Endothelial cell of umbilical vein (primary cell): ENCODE results near the gene EIF2AK2. TPM values are rescaled to one million over a fixed set of nuclear protein-coding genes. Genes with fewer than 3 reads are reported as not detected.

Experiments
- BruUV-seq: library from RNA; stranded (reverse); fragments of 400-500 nt; replicated peaks from 2 replicates; lab custom pipeline; 2021; lab: Mats Ljungman, UMichigan
- CTCF ChIA-PET: fragments of 300-600, 350-600 bp; sonication (Branson Sonifier 250); formaldehyde crosslinking; loops from one replicate; lab custom pipeline; 2021; ENCODE audit warnings: antibody characterized with exemption, inconsistent platforms; lab: Charles Lee
- POLR2A ChIA-PET: fragments of 300-600, 350-600 bp; sonication (Branson Sonifier 250); formaldehyde crosslinking; loops from one replicate; lab custom pipeline; 2021; ENCODE audit warnings: antibody characterized with exemption, inconsistent platforms; lab: Charles Lee
- DNase-seq: peaks from one replicate; pipeline ENCODE4 v3.0.0-alpha.2; 2011; ENCODE audit warnings: low read depth, low spot score
- FAIRE-seq: peaks from 2 replicates; lab custom pipeline; 2011; peaks lifted over from hg19 to GRCh38; lab: Jason Lieb, UNC
- H2AFZ ChIP-seq: 2 replicates; pipeline ENCODE4 v1.6.0; 2012; ENCODE audit warnings: low read depth, low read length, control low read depth, inconsistent platforms
- H3K27ac ChIP-seq: 2 replicates; pipeline ENCODE4 v1.5.1; 2011; ENCODE audit warnings: low read depth, mild to moderate bottlenecking, control low read depth, low read length, moderate library complexity; ENCODE audit not compliant: insufficient read depth
- H3K27me3 ChIP-seq, 2 experiments: 2 replicates each; pipeline versions ENCODE4 v1.6.0 to v1.6.1; 2011; ENCODE audit warnings: low read length in 2 of 2, mixed read lengths in 1 of 2; ENCODE audit not compliant: control insufficient read depth in 2 of 2, insufficient read depth in 2 of 2
- H3K36me3 ChIP-seq, 2 experiments: 2 replicates in 1 of 2; 3 replicates in 1 of 2; pipeline ENCODE4 v1.5.1; 2011; ENCODE audit warnings: low read length in 2 of 2, mild to moderate bottlenecking in 1 of 2, moderate library complexity in 1 of 2; ENCODE audit not compliant: control insufficient read depth in 2 of 2, insufficient read depth in 2 of 2; ENCODE audit errors: extremely low read depth in 1 of 2
- H3K4me1 ChIP-seq: 3 replicates; pipeline ENCODE4 v1.5.1; 2011; ENCODE audit warnings: mild to moderate bottlenecking, low read length; ENCODE audit not compliant: control insufficient read depth, insufficient read depth; ENCODE audit errors: extremely low read depth
- H3K4me2 ChIP-seq: 2 replicates; pipeline ENCODE4 v1.6.1; 2011; ENCODE audit warnings: low read length, control low read depth, mixed read lengths; ENCODE audit not compliant: insufficient read depth
- H3K4me3 ChIP-seq, 3 experiments: fragments of 200-600 bp in 1 of 3; sonication (generic), shearing (Covaris generic) in 1 of 3; replicated peaks in 1 of 3; 2 replicates each; pipeline ENCODE4 v1.5.1; 2011 to 2016; ENCODE audit warnings: control low read depth in 3 of 3, low read length in 3 of 3, mild to moderate bottlenecking in 2 of 3, inconsistent platforms in 1 of 3, low read depth in 1 of 3, moderate library complexity in 1 of 3; ENCODE audit not compliant: insufficient read depth in 1 of 3
- H3K79me2 ChIP-seq: 2 replicates; pipeline ENCODE4 v1.6.0; 2012; ENCODE audit warnings: low read length, inconsistent platforms; ENCODE audit not compliant: control insufficient read depth, insufficient read depth
- H3K9ac ChIP-seq: replicated peaks from 2 replicates; pipeline ENCODE3; 2011; ENCODE audit warnings: low read length, control low read depth; ENCODE audit not compliant: insufficient read depth; ENCODE audit errors: extremely low read depth
- H3K9me1 ChIP-seq: replicated peaks from 3 replicates; pipeline ENCODE4 v1.6.0; 2011; ENCODE audit warnings: mild to moderate bottlenecking, low read length; ENCODE audit not compliant: control insufficient read depth, insufficient read depth; ENCODE audit errors: extremely low read depth
- H3K9me3 ChIP-seq: replicated peaks from 2 replicates; pipeline ENCODE4 v1.5.1; 2012; ENCODE audit warnings: low read length, inconsistent platforms; ENCODE audit not compliant: control insufficient read depth, insufficient read depth
- H4K20me1 ChIP-seq: replicated peaks from 2 replicates; pipeline ENCODE3; 2011; ENCODE audit warnings: mild to moderate bottlenecking, low read length; ENCODE audit not compliant: control insufficient read depth, insufficient read depth; ENCODE audit errors: extremely low read depth
- EZH2 ChIP-seq: IDR thresholded peaks from 2 replicates; pipeline ENCODE4 v1.6.1; 2012; ENCODE audit warnings: borderline replicate concordance, low read depth, mild to moderate bottlenecking, moderate library complexity, low read length, inconsistent platforms; ENCODE audit not compliant: severe bottlenecking
- FOS ChIP-seq: IDR thresholded peaks from 2 replicates; pipeline ENCODE4 v1.6.1; 2011; ENCODE audit warnings: mild to moderate bottlenecking, low read length, moderate library complexity, borderline replicate concordance; ENCODE audit not compliant: insufficient read depth
- GATA2 ChIP-seq: IDR thresholded peaks from 2 replicates; pipeline ENCODE4 v1.7.0; 2011; ENCODE audit warnings: low read depth, mild to moderate bottlenecking, moderate library complexity, mixed read lengths, low read length; ENCODE audit not compliant: insufficient read length, insufficient read depth
- JUN ChIP-seq: IDR thresholded peaks from 2 replicates; pipeline ENCODE4 v1.6.1; 2011; ENCODE audit warnings: borderline replicate concordance, low read depth; ENCODE audit not compliant: insufficient read length, insufficient read depth
- MYC ChIP-seq: IDR thresholded peaks from one replicate; pipeline ENCODE4 v1.6.1; 2011; ENCODE audit warnings: mild to moderate bottlenecking, low read depth, low read length
- POLR2A ChIP-seq: IDR thresholded peaks from 2 replicates; pipeline ENCODE4 v1.6.1; 2012; ENCODE audit warnings: low read depth, mild to moderate bottlenecking, control low read depth, low read length
- POLR2AphosphoS5 ChIP-seq: IDR thresholded peaks from 2 replicates; pipeline ENCODE4 v1.6.1; 2012; ENCODE audit warnings: low read depth, mild to moderate bottlenecking, control low read depth, low read length, moderate library complexity; ENCODE audit not compliant: insufficient read depth
- dilution Hi-C: fragments of 300-500 bp; cut with MboI; formaldehyde crosslinking; loops from one replicate; pipeline ENCODE4 v1.15.0; 2019; ENCODE audit warnings: low sequenced_read_pairs; ENCODE audit not compliant: extremely low pct_ligation_motif_present
- intact Hi-C: fragments of 100-400 bp; cut with micrococcal nuclease; formaldehyde crosslinking; loops from one replicate; pipeline ENCODE4 v1.10.0; 2022
- polyA plus RNA-seq, 4 experiments: library from polyadenylated mRNA; depleted of rRNA in 3 of 4; stranded (reverse) in 3 of 4; unstranded in 1 of 4; fragments of >200 nt; gene quantifications; 2 replicates each; pipeline versions ENCODE4 v1.2.1 to v1.2.3, GENCODE V29; 2011 to 2012; ENCODE audit warnings: missing spikeins in 1 of 4
- total RNA-seq: library from RNA; stranded (reverse); gene quantifications from 2 replicates; pipeline ENCODE4 v1.2.3, GENCODE V29; 2021
- TF ChIP-seq, protein P1 (sequence below): IDR thresholded peaks from 2 replicates; pipeline ENCODE4 v1.6.1; 2011; ENCODE audit not compliant: insufficient read depth, insufficient read length
- TF ChIP-seq, protein P2 (sequence below), 2 donors: IDR thresholded peaks; 1 replicate in 1 of 2; 2 replicates in 1 of 2; pipeline ENCODE4 v1.5.1; 2011; ENCODE audit warnings: low read length in 2 of 2, mild to moderate bottlenecking in 2 of 2, moderate library complexity in 2 of 2, control low read depth in 1 of 2, inconsistent platforms in 1 of 2, low read depth in 1 of 2; ENCODE audit not compliant: insufficient read depth in 1 of 2; ENCODE audit errors: extremely low read depth in 1 of 2

The EIF2AK2 gene
- total and polyA plus RNA-seq, 2 donors (not counting 3 experiments of a cell fraction or from before 2014, with no cell fraction given) = 8.0 to 41.1 TPM

DNA sequence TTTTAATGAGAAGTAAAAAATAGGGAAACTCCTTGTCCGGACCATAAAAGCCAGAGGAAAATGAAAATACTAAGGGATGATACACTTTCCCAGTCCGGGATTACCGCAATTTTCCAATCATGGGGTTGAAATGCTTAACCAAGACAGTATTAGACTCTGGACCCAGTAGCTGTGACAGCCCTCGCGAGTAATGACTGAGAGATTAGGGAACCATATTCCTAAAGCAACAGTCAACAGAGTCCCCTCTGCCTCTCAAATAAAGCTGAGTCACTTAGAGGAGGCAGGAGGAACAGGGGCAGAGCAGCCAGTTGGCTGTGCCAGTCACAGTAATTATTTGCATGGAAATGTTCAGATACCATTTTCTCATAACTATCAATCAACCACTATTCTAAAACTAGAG, 37.6 kb downstream of the EIF2AK2 start:
- no peak for DNase-seq
- no peaks in the 10 kb centered on the region for H3K9me3 ChIP-seq
- no peak overlapping the region for H3K9ac ChIP-seq
- dilution Hi-C loops (no loop called here), intact Hi-C loops (no loop called here)
- no peaks in the 10 kb centered on the region for H3K27me3 ChIP-seq
- TF ChIP-seq JUN (no peak), POLR2A (no peak), EZH2 (no peak), FOS (no peak), POLR2AphosphoS5 (no peak), GATA2 (no peak), MYC (no peak)
- TF ChIP-seq, protein P1, sequence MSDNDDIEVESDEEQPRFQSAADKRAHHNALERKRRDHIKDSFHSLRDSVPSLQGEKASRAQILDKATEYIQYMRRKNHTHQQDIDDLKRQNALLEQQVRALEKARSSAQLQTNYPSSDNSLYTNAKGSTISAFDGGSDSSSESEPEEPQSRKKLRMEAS = no peak
- TF ChIP-seq, protein P2, sequence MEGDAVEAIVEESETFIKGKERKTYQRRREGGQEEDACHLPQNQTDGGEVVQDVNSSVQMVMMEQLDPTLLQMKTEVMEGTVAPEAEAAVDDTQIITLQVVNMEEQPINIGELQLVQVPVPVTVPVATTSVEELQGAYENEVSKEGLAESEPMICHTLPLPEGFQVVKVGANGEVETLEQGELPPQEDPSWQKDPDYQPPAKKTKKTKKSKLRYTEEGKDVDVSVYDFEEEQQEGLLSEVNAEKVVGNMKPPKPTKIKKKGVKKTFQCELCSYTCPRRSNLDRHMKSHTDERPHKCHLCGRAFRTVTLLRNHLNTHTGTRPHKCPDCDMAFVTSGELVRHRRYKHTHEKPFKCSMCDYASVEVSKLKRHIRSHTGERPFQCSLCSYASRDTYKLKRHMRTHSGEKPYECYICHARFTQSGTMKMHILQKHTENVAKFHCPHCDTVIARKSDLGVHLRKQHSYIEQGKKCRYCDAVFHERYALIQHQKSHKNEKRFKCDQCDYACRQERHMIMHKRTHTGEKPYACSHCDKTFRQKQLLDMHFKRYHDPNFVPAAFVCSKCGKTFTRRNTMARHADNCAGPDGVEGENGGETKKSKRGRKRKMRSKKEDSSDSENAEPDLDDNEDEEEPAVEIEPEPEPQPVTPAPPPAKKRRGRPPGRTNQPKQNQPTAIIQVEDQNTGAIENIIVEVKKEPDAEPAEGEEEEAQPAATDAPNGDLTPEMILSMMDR (IDR thresholded peaks at IDR 0.05; ENCODE audit: extremely low read depth in 1 of 2, insufficient read depth in 1 of 2, low read depth in 1 of 2, low read length in 2 of 2) = no peak
- POLR2A ChIA-PET = no interaction called here
- H3K9me1 ChIP-seq = no peaks in the 10 kb centered on the region
- BruUV-seq = no TSS peak
- H2AFZ ChIP-seq = no peak overlapping the region
- H3K4me1 ChIP-seq = no peaks in the 10 kb centered on the region
- H3K4me2 ChIP-seq = no peak overlapping the region
- no peak overlapping the region for H3K4me3 ChIP-seq
- no peak overlapping the region for H3K27ac ChIP-seq
- no peak for FAIRE-seq
- CTCF ChIA-PET = no interaction called here
- no peaks in the 10 kb centered on the region for H3K79me2 ChIP-seq
- peaks cover 0 to 15% of the 10 kb centered on the region in 2 experiments for H3K36me3 ChIP-seq
- no peaks in the 10 kb centered on the region for H4K20me1 ChIP-seq
